ENCODE data around the gene GARIN5B. TPM values are rescaled to one million over a fixed set of nuclear protein-coding genes. Genes with fewer than 3 reads are reported as not detected.

Gene GARIN5B
- polyA plus RNA-seq, 1 donor from 2014 or later = not detected

DNA sequence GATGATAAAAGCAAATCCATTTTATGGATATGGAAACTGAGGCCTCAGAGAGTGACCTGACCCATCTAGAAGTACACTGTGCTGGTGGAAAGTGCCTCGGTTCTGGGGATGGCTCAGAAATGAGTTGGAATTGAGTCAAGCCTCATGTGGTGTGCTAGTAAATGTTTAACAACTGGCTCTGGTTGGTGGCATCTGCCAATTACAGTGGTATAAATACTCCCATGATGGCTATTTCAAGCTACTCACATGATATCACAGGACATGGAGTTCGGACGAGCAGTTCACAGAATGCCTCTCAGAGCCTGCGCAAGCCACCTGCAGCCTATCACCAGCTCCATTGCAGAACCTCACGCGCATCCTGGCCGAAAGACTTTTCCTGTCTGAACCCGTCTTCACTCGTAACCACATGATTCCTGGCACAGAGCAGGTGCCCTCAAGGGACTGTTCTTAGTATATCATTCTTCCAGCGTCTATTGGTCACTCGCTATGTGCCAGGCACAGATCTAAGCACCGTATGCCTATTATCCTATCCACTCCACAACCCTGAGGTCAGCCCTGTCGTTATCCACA lies 47.0 kb downstream of the GARIN5B start:
- TF ChIP-seq MXI1 (conservative IDR thresholded peaks at IDR 0.05; ENCODE audit: poor library complexity, severe bottlenecking) = no peak
- TF ChIP-seq EZH2 (IDR thresholded peaks at IDR 0.05; ENCODE audit: borderline replicate concordance, insufficient read depth, low read length, poor library complexity, severe bottlenecking) = no peak
- TF ChIP-seq EP300 (conservative IDR thresholded peaks at IDR 0.05; ENCODE audit: poor library complexity, severe bottlenecking) = no peak
- TF ChIP-seq TAF1 (IDR thresholded peaks at IDR 0.05; ENCODE audit: low read depth) = no peak
- TF ChIP-seq, protein P1, sequence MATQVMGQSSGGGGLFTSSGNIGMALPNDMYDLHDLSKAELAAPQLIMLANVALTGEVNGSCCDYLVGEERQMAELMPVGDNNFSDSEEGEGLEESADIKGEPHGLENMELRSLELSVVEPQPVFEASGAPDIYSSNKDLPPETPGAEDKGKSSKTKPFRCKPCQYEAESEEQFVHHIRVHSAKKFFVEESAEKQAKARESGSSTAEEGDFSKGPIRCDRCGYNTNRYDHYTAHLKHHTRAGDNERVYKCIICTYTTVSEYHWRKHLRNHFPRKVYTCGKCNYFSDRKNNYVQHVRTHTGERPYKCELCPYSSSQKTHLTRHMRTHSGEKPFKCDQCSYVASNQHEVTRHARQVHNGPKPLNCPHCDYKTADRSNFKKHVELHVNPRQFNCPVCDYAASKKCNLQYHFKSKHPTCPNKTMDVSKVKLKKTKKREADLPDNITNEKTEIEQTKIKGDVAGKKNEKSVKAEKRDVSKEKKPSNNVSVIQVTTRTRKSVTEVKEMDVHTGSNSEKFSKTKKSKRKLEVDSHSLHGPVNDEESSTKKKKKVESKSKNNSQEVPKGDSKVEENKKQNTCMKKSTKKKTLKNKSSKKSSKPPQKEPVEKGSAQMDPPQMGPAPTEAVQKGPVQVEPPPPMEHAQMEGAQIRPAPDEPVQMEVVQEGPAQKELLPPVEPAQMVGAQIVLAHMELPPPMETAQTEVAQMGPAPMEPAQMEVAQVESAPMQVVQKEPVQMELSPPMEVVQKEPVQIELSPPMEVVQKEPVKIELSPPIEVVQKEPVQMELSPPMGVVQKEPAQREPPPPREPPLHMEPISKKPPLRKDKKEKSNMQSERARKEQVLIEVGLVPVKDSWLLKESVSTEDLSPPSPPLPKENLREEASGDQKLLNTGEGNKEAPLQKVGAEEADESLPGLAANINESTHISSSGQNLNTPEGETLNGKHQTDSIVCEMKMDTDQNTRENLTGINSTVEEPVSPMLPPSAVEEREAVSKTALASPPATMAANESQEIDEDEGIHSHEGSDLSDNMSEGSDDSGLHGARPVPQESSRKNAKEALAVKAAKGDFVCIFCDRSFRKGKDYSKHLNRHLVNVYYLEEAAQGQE (IDR thresholded peaks at IDR 0.05; ENCODE audit: borderline replicate concordance) = no peak
- TF ChIP-seq POLR2AphosphoS5 (IDR thresholded peaks at IDR 0.05) = no peak
- no peak for TF ChIP-seq RAD21 (conservative IDR thresholded peaks at IDR 0.05)
- no peak for TF ChIP-seq SMC3 (conservative IDR thresholded peaks at IDR 0.05; ENCODE audit: poor library complexity)
- TF ChIP-seq, protein P2, sequence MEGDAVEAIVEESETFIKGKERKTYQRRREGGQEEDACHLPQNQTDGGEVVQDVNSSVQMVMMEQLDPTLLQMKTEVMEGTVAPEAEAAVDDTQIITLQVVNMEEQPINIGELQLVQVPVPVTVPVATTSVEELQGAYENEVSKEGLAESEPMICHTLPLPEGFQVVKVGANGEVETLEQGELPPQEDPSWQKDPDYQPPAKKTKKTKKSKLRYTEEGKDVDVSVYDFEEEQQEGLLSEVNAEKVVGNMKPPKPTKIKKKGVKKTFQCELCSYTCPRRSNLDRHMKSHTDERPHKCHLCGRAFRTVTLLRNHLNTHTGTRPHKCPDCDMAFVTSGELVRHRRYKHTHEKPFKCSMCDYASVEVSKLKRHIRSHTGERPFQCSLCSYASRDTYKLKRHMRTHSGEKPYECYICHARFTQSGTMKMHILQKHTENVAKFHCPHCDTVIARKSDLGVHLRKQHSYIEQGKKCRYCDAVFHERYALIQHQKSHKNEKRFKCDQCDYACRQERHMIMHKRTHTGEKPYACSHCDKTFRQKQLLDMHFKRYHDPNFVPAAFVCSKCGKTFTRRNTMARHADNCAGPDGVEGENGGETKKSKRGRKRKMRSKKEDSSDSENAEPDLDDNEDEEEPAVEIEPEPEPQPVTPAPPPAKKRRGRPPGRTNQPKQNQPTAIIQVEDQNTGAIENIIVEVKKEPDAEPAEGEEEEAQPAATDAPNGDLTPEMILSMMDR (IDR thresholded peaks at IDR 0.05; ENCODE audit: poor library complexity, severe bottlenecking) = no peak
- no peak overlapping the region for H2AFZ ChIP-seq (ENCODE audit: low read depth, low read length)
- no peaks in the 10 kb centered on the region for H3K9me2 ChIP-seq (ENCODE audit: insufficient read depth, low read length)
- no peak overlapping the region for H3K4me3 ChIP-seq (ENCODE audit: low read length)
- H3K79me2 ChIP-seq (replicated peaks; ENCODE audit: insufficient read depth, low read length) = no peaks in the 10 kb centered on the region
- no peaks in the 10 kb centered on the region for H4K20me1 ChIP-seq (ENCODE audit: insufficient read depth)
- H3K27me3 ChIP-seq (ENCODE audit: insufficient read depth, low read depth, low read length) = no peaks in the 10 kb centered on the region
- H3K36me3 ChIP-seq (ENCODE audit: insufficient read depth, low read length) = no peaks in the 10 kb centered on the region
- no peaks in the 10 kb centered on the region for H3F3A ChIP-seq (ENCODE audit: insufficient read depth, low read length, poor library complexity, severe bottlenecking)
- no peaks in the 10 kb centered on the region for H3K9me3 ChIP-seq (ENCODE audit: low read length)
- H3K4me2 ChIP-seq (ENCODE audit: low read length) = no peak overlapping the region
- H3K27ac ChIP-seq (ENCODE audit: low read length) = no peak overlapping the region
- no peak overlapping the region for H3K9ac ChIP-seq (ENCODE audit: low read length)

DNA sequence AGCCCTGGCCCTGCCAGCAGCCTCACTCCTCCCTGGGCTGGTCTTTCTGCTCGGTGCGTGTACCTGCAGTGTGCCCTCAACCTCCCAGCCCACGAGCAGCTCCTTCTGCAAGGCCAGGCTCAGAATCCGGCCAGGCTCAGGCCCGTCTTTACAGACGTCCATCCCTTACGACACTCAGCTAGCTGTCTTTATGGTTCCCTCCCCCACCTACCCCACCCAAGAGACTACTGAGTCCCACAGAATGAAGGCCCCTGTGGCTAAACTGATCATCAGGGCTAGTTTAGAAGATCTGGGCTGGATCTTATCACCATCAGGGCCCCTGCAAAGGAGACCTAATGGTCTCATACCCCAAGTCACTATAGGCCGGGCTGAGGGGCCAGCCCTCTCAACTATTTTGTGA lies 48.7 kb downstream of the GARIN5B start:
- H3F3A ChIP-seq (ENCODE audit: insufficient read depth, low read length, poor library complexity, severe bottlenecking) = no peaks in the 10 kb centered on the region
- no peak overlapping the region for H3K27ac ChIP-seq (ENCODE audit: low read length)
- TF ChIP-seq, protein P1 (IDR thresholded peaks at IDR 0.05; ENCODE audit: borderline replicate concordance) = no peak
- TF ChIP-seq, protein P2 (IDR thresholded peaks at IDR 0.05; ENCODE audit: poor library complexity, severe bottlenecking) = no peak
- TF ChIP-seq TAF1 (IDR thresholded peaks at IDR 0.05; ENCODE audit: low read depth) (no peak), EP300 (conservative IDR thresholded peaks at IDR 0.05; ENCODE audit: poor library complexity, severe bottlenecking) (no peak), POLR2AphosphoS5 (IDR thresholded peaks at IDR 0.05) (no peak), EZH2 (IDR thresholded peaks at IDR 0.05; ENCODE audit: borderline replicate concordance, insufficient read depth, low read length, poor library complexity, severe bottlenecking) (no peak), MXI1 (conservative IDR thresholded peaks at IDR 0.05; ENCODE audit: poor library complexity, severe bottlenecking) (no peak), RAD21 (conservative IDR thresholded peaks at IDR 0.05) (no peak), SMC3 (conservative IDR thresholded peaks at IDR 0.05; ENCODE audit: poor library complexity) (no peak)
- H3K9ac ChIP-seq (ENCODE audit: low read length) = no peak overlapping the region
- no peaks in the 10 kb centered on the region for H3K36me3 ChIP-seq (ENCODE audit: insufficient read depth, low read length)
- no peaks in the 10 kb centered on the region for H3K9me2 ChIP-seq (ENCODE audit: insufficient read depth, low read length)
- no peaks in the 10 kb centered on the region for H3K79me2 ChIP-seq (replicated peaks; ENCODE audit: insufficient read depth, low read length)
- H3K4me3 ChIP-seq (ENCODE audit: low read length) = no peak overlapping the region
- H3K27me3 ChIP-seq (ENCODE audit: insufficient read depth, low read depth, low read length) = no peaks in the 10 kb centered on the region
- no peak overlapping the region for H2AFZ ChIP-seq (ENCODE audit: low read depth, low read length)
- no peak overlapping the region for H3K4me2 ChIP-seq (ENCODE audit: low read length)
- H4K20me1 ChIP-seq (ENCODE audit: insufficient read depth) = no peaks in the 10 kb centered on the region
- no peaks in the 10 kb centered on the region for H3K9me3 ChIP-seq (ENCODE audit: low read length)
